DND-41 (cell line): Measurements from ENCODE around the gene EEA1.

Experiments used
- ATAC-seq: fragments of 200-7000 bp; cut with Tn5 transposase; 3 replicates; pipeline ENCODE4 v1.9.1; 2021; ENCODE audit warnings: low read depth; ENCODE audit not compliant: insufficient read depth
- DNase-seq: peaks from one replicate; pipeline ENCODE4 v3.0.0-alpha.2; 2020
- H2AFZ ChIP-seq: 2 replicates; pipeline ENCODE4 v1.6.0; 2012; ENCODE audit warnings: low read depth, low read length
- H3K27ac ChIP-seq: 2 replicates; pipeline ENCODE4 v1.5.1; 2012; ENCODE audit warnings: low read length, inconsistent platforms
- H3K27me3 ChIP-seq: fragments of 200-600 bp; sonication (generic); 2 replicates; pipeline ENCODE4 v1.6.0; 2012; ENCODE audit warnings: low read length, mild to moderate bottlenecking, inconsistent platforms; ENCODE audit not compliant: insufficient read depth, poor library complexity
- H3K36me3 ChIP-seq: 2 replicates; pipeline ENCODE4 v1.5.1; 2012; ENCODE audit warnings: low read length, inconsistent platforms; ENCODE audit not compliant: insufficient read depth
- H3K4me1 ChIP-seq: 2 replicates; pipeline ENCODE4 v1.5.1; 2012; ENCODE audit warnings: mild to moderate bottlenecking, low read length; ENCODE audit not compliant: insufficient read depth
- H3K4me2 ChIP-seq: 2 replicates; pipeline ENCODE4 v1.6.0; 2012; ENCODE audit warnings: mild to moderate bottlenecking, moderate library complexity, low read length, inconsistent platforms; ENCODE audit not compliant: insufficient read depth
- H3K4me3 ChIP-seq, 2 experiments: fragments of 200-600 bp in 1 of 2; shearing (Covaris generic) in 1 of 2; 2 replicates each; pipeline ENCODE4 v1.5.1; 2012 to 2016; ENCODE audit warnings: inconsistent platforms in 2 of 2, low read length in 2 of 2, mild to moderate bottlenecking in 2 of 2, low read depth in 1 of 2, moderate library complexity in 1 of 2
- H3K79me2 ChIP-seq: 2 replicates; pipeline ENCODE4 v1.6.0; 2012; ENCODE audit warnings: low read length, inconsistent platforms; ENCODE audit not compliant: insufficient read depth
- H3K9ac ChIP-seq: 2 replicates; pipeline ENCODE4 v1.6.0; 2012; ENCODE audit warnings: low read depth, mild to moderate bottlenecking, inconsistent platforms, low read length, moderate library complexity
- H3K9me3 ChIP-seq: 2 replicates; pipeline ENCODE4 v1.5.1; 2012; ENCODE audit warnings: low read length, moderate library complexity, mild to moderate bottlenecking, inconsistent platforms; ENCODE audit not compliant: insufficient read depth, severe bottlenecking
- H4K20me1 ChIP-seq: 2 replicates; pipeline ENCODE4 v1.6.0; 2012; ENCODE audit warnings: low read length; ENCODE audit not compliant: insufficient read depth
- CTCF ChIP-seq: IDR thresholded peaks from 2 replicates; pipeline ENCODE4 v1.5.1; 2012; ENCODE audit warnings: borderline replicate concordance, low read length, moderate library complexity, mild to moderate bottlenecking; ENCODE audit not compliant: poor library complexity, severe bottlenecking; ENCODE audit errors: extremely low read depth
- EZH2 ChIP-seq: IDR thresholded peaks from 3 replicates; pipeline ENCODE4 v1.6.1; 2012; ENCODE audit warnings: borderline replicate concordance, low read depth, mild to moderate bottlenecking, moderate library complexity, low read length, inconsistent platforms; ENCODE audit not compliant: severe bottlenecking

EEA1 gene

GRCh38 chr12:92740411-92740810 is 188.7 kb downstream of the EEA1 start:
- no peak for TF ChIP-seq CTCF
- TF ChIP-seq EZH2, result no peak
- Histone ChIP-seq H3K79me2 (no peaks in the 10 kb centered on the region), H3K9ac (no peak overlapping the region), H3K27me3 (no peaks in the 10 kb centered on the region), H2AFZ (no peak overlapping the region), H3K9me3 (no peaks in the 10 kb centered on the region), H3K4me3 (no peak overlapping the region), H3K27ac (no peak overlapping the region), H4K20me1 (no peaks in the 10 kb centered on the region), H3K4me2 (no peak overlapping the region), H3K36me3 (no peaks in the 10 kb centered on the region), H3K4me1 (no peaks in the 10 kb centered on the region)
- no peak for DNase-seq
- ATAC-seq, result no peak

- no peak for DNase-seq
- Histone ChIP-seq H3K36me3 (no peaks in the 10 kb centered on the region), H3K27me3 (no peaks in the 10 kb centered on the region), H3K79me2 (no peaks in the 10 kb centered on the region), H3K27ac (no peak overlapping the region), H3K4me2 (no peak overlapping the region), H3K9ac (no peak overlapping the region), H3K4me3 (no peak overlapping the region), H3K9me3 (no peaks in the 10 kb centered on the region), H4K20me1 (no peaks in the 10 kb centered on the region), H2AFZ (peak overlapping the region; percentile 29; the same call in 1 of the 2 replicates), H3K4me1 (no peaks in the 10 kb centered on the region)
- 0 out of 3 replicates have a peak, but pooled peaks have one; percentile 22 for ATAC-seq
- TF ChIP-seq CTCF (no peak), EZH2 (no peak)
Measured at GRCh38 chr12:92739113-92739512, 190.0 kb downstream of the EEA1 start.

- Histone ChIP-seq H2AFZ (no peak overlapping the region), H3K9me3 (no peaks in the 10 kb centered on the region), H4K20me1 (no peaks in the 10 kb centered on the region), H3K27me3 (no peaks in the 10 kb centered on the region), H3K27ac (no peak overlapping the region), H3K4me3 (no peak overlapping the region), H3K36me3 (no peaks in the 10 kb centered on the region), H3K4me2 (no peak overlapping the region), H3K4me1 (no peaks in the 10 kb centered on the region), H3K79me2 (no peaks in the 10 kb centered on the region), H3K9ac (no peak overlapping the region)
- ATAC-seq (peak; percentile 35; the same call in 1 of the 3 replicates), DNase-seq (no peak)
- TF ChIP-seq CTCF, result no peak
- no peak for TF ChIP-seq EZH2
Measured at GRCh38 chr12:92737855-92738850, 190.9 kb downstream of the EEA1 start.
